GM18526 (cell line): ENCODE data around the gene ASAP2.

Source experiments
- POLR2A ChIP-seq: IDR thresholded peaks from 3 replicates; pipeline ENCODE4 v1.6.1; 2011; ENCODE audit not compliant: insufficient read length; ENCODE audit errors: extremely low read depth

ASAP2 gene

DNA sequence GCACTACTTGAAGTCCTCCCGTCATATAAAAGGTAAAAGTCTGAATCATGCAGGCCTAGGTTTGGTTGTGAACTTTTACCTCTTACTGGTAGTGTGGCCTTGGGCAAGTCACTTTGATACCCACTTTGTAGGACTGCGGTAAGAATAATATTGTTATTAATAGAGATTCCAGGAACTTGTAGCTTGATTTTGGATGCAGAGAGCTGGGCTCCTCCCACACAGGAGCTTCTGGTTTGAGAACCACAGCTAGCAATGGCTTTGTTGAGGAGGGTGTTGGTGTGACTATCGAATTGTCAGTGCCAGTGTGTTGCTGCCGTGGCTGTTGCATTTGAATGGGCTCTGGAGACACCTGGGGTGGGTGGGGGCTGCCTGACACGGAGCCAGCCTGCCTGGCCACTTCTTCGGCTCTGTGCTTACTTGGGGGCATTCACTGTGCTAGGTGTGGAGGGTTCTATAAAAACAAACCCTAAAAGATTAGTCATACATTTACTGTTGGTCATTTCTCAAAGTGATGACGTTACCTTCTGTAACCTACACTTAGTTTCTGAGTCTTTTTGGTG, 38.5 kb downstream of the ASAP2 start:
- no peak for TF ChIP-seq POLR2A

DNA sequence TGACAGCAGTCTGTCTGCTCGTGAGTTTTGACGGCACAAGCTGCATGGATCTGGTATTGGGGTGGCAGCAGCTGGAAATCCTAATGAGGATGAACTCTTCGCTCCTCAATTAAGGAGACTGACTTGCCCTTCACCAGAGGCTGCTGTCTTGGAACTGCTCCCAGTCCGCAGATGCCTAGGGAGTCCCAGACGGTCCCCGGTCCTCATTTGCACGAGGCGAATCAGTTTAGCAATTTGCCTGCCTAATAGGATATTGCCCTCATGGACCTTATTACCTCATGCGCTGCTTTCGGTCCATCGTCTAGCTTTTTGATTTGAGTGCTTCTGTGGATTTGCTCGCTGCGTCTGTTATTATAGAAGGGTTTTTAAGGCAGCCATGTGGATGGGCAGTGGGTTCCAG, 40.6 kb downstream of the ASAP2 start:
- TF ChIP-seq POLR2A, result no peak

DNA sequence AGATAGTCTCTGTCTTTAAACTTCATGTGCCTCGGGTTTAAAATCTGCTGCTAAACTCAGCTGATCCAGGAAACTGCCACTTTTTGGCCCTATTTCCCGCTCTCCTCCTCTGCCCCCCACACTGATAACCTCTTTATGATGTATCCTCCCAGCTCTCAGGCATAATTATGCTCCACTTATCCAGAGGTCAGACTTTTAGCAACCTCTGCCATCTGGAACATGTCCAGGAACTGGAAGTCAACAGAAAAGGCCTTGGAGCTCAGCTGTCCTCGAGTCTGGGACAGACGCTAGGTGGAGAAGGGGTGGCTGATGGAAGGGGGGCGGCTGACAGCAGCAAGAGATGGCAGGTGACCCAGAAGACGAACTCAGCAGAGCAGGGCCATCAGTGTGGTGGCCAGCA, 41.2 kb downstream of the ASAP2 start:
- no peak for TF ChIP-seq POLR2A

DNA sequence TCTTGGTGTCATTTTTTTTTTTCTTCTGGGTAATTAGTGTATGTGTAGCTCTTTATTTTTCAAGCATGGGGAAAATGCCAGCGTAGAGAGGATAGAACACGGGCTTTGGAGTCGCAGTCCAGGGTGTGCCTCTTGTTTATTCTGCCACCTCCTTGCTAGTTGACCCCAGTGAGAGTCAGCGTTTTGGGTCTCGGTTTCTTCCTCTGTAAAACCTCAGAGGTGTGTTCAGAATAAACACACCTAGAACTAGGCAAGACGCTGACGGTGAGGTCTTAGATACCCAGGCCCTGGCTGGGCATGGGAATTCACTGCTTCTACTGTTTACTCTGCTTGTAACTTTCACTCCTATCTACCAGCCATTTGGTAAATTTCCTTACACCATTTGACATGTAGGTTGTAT, 41.8 kb downstream of the ASAP2 start:
- TF ChIP-seq POLR2A, result no peak

DNA sequence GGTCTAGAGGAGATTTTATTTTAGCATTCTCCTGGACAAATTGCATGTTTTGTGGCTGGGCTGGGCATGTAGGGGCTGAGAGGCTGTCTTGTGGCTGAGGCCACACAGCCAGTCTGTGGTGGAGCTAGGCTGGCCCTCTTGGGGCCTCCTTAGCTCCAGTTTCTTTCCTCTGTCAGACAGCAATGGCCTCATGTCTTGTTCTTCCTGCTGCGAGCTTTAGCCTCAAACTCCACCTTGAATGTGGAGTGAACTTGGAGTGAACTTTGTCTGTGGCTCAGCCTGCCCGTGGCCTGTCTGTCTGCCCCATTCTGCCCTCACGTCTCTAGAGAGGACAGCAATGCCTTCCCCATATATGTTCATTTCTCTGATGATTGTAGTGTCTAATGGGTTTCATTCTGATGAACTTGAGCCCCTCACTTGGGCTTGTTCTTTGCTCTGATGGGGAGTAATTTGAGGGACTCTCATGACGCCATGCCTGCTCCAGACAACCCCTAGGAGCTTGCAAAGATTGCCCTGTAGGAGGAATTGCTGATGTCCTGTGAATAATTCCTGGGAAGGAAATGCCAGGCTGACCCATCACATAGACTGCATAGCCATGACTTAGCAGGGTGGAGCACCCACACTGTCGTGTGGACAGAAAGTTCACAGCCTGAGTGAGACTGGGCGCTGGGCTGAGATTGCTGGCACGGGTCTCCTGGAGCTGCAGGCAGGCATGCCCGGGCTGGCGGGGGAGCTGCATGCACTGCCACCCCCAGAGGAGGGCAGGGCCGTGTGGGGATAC, 42.6 kb downstream of the ASAP2 start:
- TF ChIP-seq POLR2A, result no peak

DNA sequence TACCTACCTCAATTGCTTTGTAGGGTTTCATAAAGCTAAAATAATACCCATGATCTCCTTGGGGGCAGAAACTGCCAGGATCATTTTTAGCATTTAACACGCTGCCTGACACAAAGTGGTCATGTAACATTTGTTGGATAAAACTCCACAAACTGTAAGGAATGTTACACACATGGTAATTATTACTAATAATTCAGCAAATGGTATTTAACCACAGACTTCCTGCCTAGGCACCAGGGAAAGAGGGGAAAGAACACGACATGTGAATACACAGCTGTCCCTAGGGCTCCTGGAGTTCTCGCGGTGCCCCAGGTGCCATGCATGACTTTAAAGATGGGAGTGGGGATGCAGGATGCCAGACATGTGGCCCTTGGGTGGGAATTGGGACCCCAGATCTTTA, 43.5 kb downstream of the ASAP2 start:
- TF ChIP-seq POLR2A, result no peak

DNA sequence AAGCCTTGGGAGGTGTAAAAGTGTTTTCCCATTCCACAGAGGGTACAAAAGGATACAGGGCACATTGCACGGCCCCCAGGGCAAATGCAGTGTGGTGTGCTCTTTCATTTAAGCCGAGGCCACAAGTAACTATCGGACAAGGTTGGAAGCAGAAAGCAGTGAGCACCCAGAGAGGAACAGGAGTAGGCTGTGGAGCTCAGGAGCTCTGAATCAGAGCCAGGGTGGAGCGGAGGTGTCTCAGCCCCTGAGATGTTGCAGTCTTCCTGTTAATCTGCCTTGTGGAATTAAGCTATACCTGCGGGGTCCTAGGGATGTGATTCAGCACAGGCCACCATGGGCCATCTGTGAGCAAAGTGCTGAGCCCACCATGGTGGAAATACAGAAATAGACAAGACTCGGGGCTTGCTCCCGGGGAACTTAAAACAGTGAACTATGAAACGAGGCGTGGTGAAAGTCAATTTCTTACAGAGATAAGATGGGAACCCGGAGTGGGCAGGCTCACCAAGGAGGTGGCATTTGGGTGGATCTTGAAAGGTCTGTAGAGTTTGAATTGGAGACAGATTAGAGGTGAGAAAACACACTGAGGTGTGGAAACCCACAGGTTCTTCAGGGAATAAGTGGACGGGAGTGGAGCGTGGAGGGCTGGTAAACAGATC, 44.0 kb downstream of the ASAP2 start:
- no peak for TF ChIP-seq POLR2A

DNA sequence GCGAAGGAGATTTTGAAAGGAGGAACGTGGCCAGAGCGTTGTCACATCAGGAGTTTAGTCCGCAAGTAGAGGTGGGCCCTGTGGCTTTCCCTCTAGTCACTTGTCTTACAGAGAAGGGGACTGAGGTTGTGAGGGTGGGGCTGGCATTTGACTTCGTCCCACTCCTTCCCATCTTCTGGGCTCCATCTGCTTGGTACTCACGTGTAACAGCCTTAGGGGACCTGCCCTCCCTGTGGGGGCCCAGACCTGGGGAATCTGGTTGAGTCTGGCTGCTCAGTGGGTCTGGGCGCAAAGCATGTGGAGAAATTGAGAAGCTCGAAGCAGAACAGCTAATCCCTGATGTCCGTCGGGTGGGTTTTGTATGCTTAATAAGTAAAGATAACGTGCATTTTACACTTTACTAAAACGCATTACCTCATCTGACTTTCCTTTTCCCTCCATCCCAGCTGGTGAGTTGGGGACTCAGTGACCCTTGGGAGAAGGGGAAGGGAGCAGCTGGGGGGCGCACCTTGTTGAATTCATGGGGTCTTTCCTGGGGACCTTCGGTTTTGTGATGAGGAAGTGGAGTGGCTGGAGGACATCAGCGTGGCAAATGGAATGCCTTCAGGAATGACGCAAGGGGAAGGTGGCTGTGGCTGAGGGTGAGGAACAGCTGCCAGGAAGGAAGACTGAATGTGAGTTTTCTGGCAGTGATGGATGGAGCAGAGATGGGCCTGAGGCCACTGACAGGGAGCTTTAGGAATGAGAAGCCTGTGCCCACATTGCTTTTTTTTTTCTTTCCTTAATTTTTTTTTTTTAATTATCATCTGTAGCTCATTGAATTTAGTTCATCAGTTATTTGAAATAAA, 44.8 kb downstream of the ASAP2 start:
- no peak for TF ChIP-seq POLR2A

DNA sequence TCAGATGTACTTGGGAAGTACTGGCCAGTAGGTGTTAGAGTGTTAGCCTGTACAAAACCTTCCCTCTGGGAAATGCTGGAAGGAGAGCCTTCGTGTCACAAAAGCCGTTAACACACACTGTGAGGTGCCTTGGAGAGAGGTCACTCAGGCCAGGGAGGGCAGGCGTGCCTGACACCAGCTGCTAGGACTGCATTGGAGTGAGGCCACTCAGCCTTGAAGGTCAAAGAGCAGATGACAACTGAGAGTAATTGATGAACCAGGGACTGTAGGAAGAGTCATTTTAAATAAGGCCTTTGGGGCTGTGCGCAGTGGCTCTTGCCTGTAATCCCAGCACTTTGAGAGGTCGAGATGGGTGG, 45.4 kb downstream of the ASAP2 start:
- TF ChIP-seq POLR2A, result no peak

DNA sequence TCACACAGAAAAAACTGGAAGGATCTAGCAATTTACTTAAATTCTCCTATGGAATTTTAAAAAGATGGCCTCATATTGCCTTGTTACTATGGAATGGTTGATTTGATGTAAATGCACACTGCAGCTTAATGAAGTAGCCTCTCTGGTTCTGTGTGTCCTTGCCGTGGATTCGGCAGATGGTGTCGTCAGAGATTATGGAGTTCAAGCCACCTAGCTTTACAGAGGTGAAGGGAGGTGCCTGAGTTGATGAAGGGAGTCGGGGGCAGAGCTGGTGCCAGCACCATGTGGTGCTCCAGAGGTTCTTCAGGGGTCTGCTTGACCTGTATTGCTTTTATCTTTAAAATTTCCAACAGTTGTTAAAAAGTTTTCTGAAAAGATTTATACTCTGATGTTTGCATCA, 48.8 kb downstream of the ASAP2 start:
- no peak for TF ChIP-seq POLR2A

DNA sequence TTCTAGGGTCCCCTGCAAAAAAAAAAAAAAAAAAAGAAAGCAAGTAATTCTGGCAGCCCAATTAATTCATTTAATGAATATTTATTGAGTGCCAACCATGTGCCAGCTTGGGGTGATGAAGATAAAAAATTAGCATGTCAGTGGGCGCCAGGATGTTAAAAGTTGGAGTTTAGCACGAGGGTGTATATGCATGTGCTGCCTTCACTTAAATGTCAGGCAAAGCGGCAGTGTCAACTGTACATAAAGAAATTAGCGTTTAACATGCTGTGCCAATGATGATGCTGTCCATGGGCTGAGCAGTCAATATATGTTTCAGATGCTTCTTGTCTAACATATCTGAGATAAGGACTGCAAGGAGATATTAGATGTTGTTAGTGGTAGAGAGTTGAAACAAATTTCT, 49.5 kb downstream of the ASAP2 start:
- TF ChIP-seq POLR2A, result no peak

DNA sequence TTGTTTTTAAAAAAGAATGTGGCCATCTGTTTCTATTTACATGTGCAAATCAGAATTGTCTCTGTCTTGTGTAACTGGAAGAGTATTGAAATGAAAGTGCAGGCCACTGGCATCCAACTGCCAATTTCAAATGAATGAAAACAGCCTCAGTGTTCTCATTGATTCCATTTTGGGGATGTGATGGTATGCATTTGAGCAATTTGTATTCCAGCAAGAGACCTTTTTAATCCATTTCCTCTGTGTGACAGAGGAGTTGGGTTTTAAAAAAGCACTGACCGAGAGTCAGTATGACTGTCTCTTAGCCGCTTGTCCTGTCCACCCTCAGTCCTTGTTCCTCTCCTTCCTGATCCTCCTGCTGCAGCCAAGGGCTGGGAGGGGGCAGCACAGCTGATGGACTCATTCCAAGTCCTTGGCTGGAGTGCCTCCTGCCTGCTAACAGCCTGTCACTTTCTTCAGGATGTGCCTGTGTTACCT, 50.0 kb downstream of the ASAP2 start:
- no peak for TF ChIP-seq POLR2A

DNA sequence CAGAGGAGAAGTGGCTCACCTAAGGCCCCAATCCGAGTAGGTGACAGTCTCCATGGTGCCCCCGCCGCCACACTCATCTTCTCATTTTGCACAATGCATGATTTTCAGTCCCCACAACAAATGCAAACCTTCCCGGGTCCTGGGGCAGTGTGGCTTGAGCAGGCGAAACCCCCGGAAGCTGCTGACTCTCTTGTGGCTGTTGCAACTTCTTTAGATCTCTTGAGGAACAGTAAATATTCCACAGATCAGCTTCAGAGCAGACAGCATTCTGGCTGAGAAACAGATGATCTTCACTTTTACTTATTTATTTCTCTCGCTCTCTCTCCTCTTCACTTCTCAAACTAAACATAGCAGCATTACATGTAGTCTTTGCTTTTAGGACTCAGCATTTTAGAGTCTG, 51.9 kb downstream of the ASAP2 start:
- no peak for TF ChIP-seq POLR2A

DNA sequence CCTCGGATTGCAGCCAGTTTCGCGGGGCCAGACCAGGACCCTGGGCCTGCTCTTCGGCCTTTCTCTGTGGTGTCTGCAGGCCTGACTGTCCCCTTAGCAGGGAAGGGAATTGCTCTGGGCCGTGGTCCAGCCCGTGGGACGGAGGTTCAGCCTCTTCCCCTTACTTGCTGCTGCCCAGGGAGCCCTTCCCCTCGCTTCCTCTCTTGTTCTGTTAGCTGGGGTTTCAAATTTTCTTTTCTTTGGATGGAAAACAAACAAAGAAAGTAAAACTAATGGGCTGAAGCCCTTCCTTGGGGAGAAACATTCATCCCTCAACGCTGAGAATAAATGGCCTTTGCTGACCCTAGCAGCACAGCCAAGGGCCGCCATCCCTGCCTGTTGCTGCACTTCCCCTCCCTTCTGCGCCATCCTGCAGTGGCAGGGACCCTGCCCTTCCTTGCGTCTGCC, 52.4 kb downstream of the ASAP2 start:
- TF ChIP-seq POLR2A, result no peak

DNA sequence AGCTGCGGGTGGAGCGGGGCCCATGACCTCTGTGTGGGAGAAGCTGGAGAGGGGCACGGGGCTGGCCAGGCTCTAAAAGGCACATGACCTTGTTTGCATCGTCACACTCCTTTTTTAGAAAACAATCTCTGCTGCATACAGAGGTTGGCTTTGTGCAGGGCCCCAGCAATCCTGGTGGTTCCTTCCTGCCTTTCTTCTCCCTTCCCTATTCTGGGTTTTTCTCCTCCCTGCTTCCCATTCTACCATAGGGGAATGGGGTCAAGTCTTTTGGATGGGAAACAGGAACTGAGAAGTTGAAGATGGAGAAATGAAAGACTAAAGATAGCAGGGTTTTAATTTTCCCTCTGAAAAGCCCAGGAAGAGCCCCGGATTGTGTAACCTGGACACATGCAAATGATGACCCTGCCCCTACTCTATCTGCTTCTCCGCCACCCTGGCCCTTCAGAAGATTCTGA, 53.9 kb downstream of the ASAP2 start:
- TF ChIP-seq POLR2A, result no peak

DNA sequence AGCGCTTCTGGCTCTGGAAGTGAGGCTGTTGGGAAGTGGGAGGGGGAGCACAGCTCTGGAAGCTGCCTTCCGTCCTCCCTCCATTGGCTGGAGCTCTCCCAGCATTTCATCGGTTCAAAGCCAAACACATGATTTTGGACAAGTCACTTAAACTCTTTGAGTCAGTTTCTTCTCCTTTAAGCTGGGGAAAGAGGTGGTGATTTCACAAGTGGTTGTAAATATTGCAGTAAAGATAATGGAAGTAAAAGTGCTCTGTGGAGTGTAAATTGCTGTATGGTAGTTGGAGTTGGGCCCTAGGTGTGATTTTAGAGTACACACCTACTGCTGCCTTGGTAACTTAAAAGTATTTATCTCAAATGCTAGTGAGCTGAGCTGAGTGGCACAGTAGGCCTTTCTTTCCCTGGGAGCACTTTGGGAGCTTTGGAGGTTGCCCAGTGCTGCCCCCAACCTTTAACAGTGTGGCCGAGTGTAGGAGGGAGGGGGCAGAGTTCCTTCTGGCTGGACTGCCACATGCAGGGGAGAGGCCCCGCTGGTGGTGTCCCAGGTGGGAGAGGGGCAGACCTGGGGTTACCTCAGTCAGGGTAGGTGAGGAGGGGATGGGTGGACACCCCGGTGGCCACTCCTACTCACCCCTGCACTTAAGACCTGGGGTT, 54.7 kb downstream of the ASAP2 start:
- no peak for TF ChIP-seq POLR2A
